ENCODE measurements around the gene KLHL6.

- TF ChIP-seq POLR2A (IDR thresholded peaks at IDR 0.05; ENCODE audit: low read length) (no peak), GATA1 (IDR thresholded peaks at IDR 0.05; ENCODE audit: low read depth, low read length) (no peak)
Observed at GRCh38 chr3:183597959-183598358, 42.5 kb upstream of the KLHL6 start.

Data from erythroblast (primary cell).